GM12878 (cell line): ENCODE results near the gene SLC22A4. TPM values are rescaled to one million over a fixed set of nuclear protein-coding genes. Genes with fewer than 3 reads are reported as not detected.

ENCODE experiments used
- ATAC-seq: fragments of 200-7000 bp; cut with Tn5 transposase; 3 replicates; pipeline ENCODE4 v1.9.1; 2020; ENCODE audit warnings: mild to moderate bottlenecking, moderate library complexity
- BruUV-seq: library from RNA; stranded (reverse); fragments of 400-500 nt; replicated peaks from 2 replicates; lab custom pipeline; 2021; lab: Mats Ljungman, UMichigan
- CTCF ChIA-PET: fragments of 300-600 bp; sonication (Branson Sonifier 250); formaldehyde crosslinking; extraction: SDS; loops from one replicate; lab custom pipeline; 2021; ENCODE audit warnings: inconsistent platforms; lab: Yijun Ruan, JAX
- POLR2A ChIA-PET: fragments of 350-600 bp; formaldehyde crosslinking; extraction: SDS; loops from one replicate; lab custom pipeline; 2021; ENCODE audit warnings: inconsistent platforms; lab: Charles Lee
- RAD21 ChIA-PET: fragments of 300-600 bp; sonication (Branson Sonifier 250); formaldehyde crosslinking; loops from one replicate; lab custom pipeline; 2023; ENCODE audit warnings: antibody characterized with exemption; ENCODE audit not compliant: unreplicated experiment; lab: Charles Lee
- SMC1A ChIA-PET: fragments of 300-600 bp; sonication (Branson Sonifier 250); formaldehyde crosslinking; loops from one replicate; lab custom pipeline; 2023; ENCODE audit not compliant: unreplicated experiment, uncharacterized antibody; lab: Charles Lee
- DNase-seq: peaks from one replicate; pipeline ENCODE4 v3.0.0-alpha.2; 2011; ENCODE audit warnings: low read depth, low spot score
- FAIRE-seq: peaks from 3 replicates; lab custom pipeline; 2011; peaks lifted over from hg19 to GRCh38; lab: Jason Lieb, UNC
- H2AFZ ChIP-seq: 2 replicates; pipeline ENCODE4 v1.6.0; 2011; ENCODE audit warnings: low read depth, low read length, control low read depth; ENCODE audit not compliant: control insufficient read depth
- H3K27ac ChIP-seq: 2 replicates; pipeline ENCODE4 v1.5.1; 2011; ENCODE audit warnings: control low read depth; ENCODE audit not compliant: control insufficient read depth, insufficient read depth
- H3K27me3 ChIP-seq, 2 experiments: replicated peaks in 1 of 2; 2 replicates each; pipeline versions ENCODE4 v1.6.0 to v1.6.1; 2011; ENCODE audit warnings: low read length in 1 of 2; ENCODE audit not compliant: control insufficient read depth in 2 of 2, insufficient read depth in 2 of 2
- H3K36me3 ChIP-seq, 2 experiments: 2 replicates each; pipeline ENCODE4 v1.5.1; 2011; ENCODE audit warnings: low read length in 1 of 2; ENCODE audit not compliant: control insufficient read depth in 2 of 2, insufficient read depth in 2 of 2
- H3K4me1 ChIP-seq: 2 replicates; pipeline ENCODE4 v1.6.1; 2011; ENCODE audit warnings: mild to moderate bottlenecking, low read length, moderate library complexity, mixed read lengths; ENCODE audit not compliant: control insufficient read depth, insufficient read depth
- H3K4me2 ChIP-seq: 2 replicates; pipeline ENCODE4 v1.6.0; 2011; ENCODE audit warnings: control low read depth; ENCODE audit not compliant: control insufficient read depth, insufficient read depth
- H3K4me3 ChIP-seq: fragments of 200-600 bp; sonication (generic); 2 replicates; pipeline ENCODE4 v1.5.1; 2016
- H3K79me2 ChIP-seq: 2 replicates; pipeline ENCODE4 v1.6.0; 2011; ENCODE audit warnings: low read length; ENCODE audit not compliant: control insufficient read depth, insufficient read depth
- H3K9ac ChIP-seq: 2 replicates; pipeline ENCODE4 v1.8.0; 2011; ENCODE audit warnings: low read length, control low read depth, mixed read lengths; ENCODE audit not compliant: control insufficient read depth, insufficient read depth
- H3K9me3 ChIP-seq: replicated peaks from 3 replicates; pipeline ENCODE4 v1.5.1; 2011; ENCODE audit warnings: mild to moderate bottlenecking, low read length; ENCODE audit not compliant: control insufficient read depth, insufficient read depth
- H4K20me1 ChIP-seq: 2 replicates; pipeline ENCODE4 v1.6.0; 2011; ENCODE audit not compliant: control insufficient read depth, insufficient read depth
- BCL3 ChIP-seq: IDR thresholded peaks from 2 replicates; pipeline ENCODE4 v1.6.1; 2011; ENCODE audit warnings: borderline replicate concordance, low read depth, mild to moderate bottlenecking, moderate library complexity, low read length; ENCODE audit not compliant: insufficient read depth, poor library complexity, severe bottlenecking
- IRF4 ChIP-seq: IDR thresholded peaks from 2 replicates; pipeline ENCODE4 v1.6.1; 2011; ENCODE audit warnings: low read depth, low read length
- MTA2 ChIP-seq: fragments of 450-650 bp; IDR thresholded peaks from 2 replicates; pipeline ENCODE4 v1.6.1; 2016; ENCODE audit warnings: low read depth, mild to moderate bottlenecking, moderate library complexity
- MXI1 ChIP-seq: fragments of 150-350 bp; IDR thresholded peaks from 2 replicates; pipeline ENCODE4 v1.6.1; 2011; ENCODE audit warnings: low read depth, mild to moderate bottlenecking, inconsistent platforms, low read length, improper control_type of control experiment
- NKRF ChIP-seq: fragments of 450-650 bp; conservative IDR thresholded peaks from 2 replicates; pipeline ENCODE4 v1.6.1; 2017; ENCODE audit warnings: mild to moderate bottlenecking, moderate library complexity
- POLR2AphosphoS2 ChIP-seq: IDR thresholded peaks from 2 replicates; pipeline ENCODE4 v1.6.1; 2011; ENCODE audit warnings: low read depth, mild to moderate bottlenecking, low read length, improper control_type of control experiment, moderate library complexity
- POLR2AphosphoS5 ChIP-seq: IDR thresholded peaks from 2 replicates; pipeline ENCODE4 v1.6.1; 2011; ENCODE audit warnings: mild to moderate bottlenecking, low read length, inconsistent platforms
- SMARCA5 ChIP-seq: fragments of 450-650 bp; IDR thresholded peaks from 2 replicates; pipeline ENCODE4 v1.6.1; 2017; ENCODE audit warnings: mild to moderate bottlenecking
- USF2 ChIP-seq: IDR thresholded peaks from 2 replicates; pipeline ENCODE4 v1.6.1; 2011; ENCODE audit warnings: low read depth, low read length, improper control_type of control experiment, borderline replicate concordance
- WGBS: methylation state at CpG from one replicate; pipeline ENCODE4 v1.1.6; 2016; ENCODE audit warnings: low lambda C conversion rate; ENCODE audit not compliant: insufficient replicate concordance, insufficient coverage; ENCODE audit errors: missing lambda C conversion rate; 5-methylcytosine and 5-hydroxymethylcytosine counted together
- in situ Hi-C: fragments of 300-500 bp; cut with MboI; formaldehyde crosslinking; loops from 9 replicates; pipeline ENCODE4 v1.14.3; 2018; ENCODE audit warnings: mixed read lengths
- intact Hi-C: fragments of 100-400 bp; cut with micrococcal nuclease; formaldehyde crosslinking; loops from one replicate; pipeline ENCODE4 v1.14.2; 2022; ENCODE audit not compliant: unreplicated experiment
- polyA plus RNA-seq, 11 experiments: library from polyadenylated mRNA; depleted of rRNA in 4 of 11; unstranded in 6 of 11; stranded (reverse) in 5 of 11; fragments of >200 nt; fragmentation: Nextera tagmentation in 4 of 11; fragmentation: Illumina TruSeq in 1 of 11; extraction: Ambion mirVana in 4 of 11; extraction: Trizol in 1 of 11; gene quantifications; 1 replicate in 1 of 11; 2 replicates in 10 of 11; pipeline versions ENCODE4 v1.2.1 to v1.2.3, GENCODE V29; 2011 to 2016; ENCODE audit warnings: inconsistent platforms in 2 of 11, missing spikeins in 2 of 11, low read depth in 1 of 11
- total RNA-seq, 4 experiments: library from RNA; depleted of rRNA in 3 of 4; stranded (reverse); fragments of >200 nt in 3 of 4; fragmentation: Illumina TruSeq in 1 of 4; extraction: Trizol in 1 of 4; gene quantifications; 2 replicates each; pipeline versions ENCODE4 v1.2.1 to v1.2.3, GENCODE V29; 2013 to 2021

SLC22A4 gene
- total and polyA plus RNA-seq, 10 of the 15 experiments (the other 5 are each of a cell fraction or from before 2014, with no cell fraction given): 0.04 to 0.61 (median 0.10) TPM; not detected in 2

GRCh38 chr5:132353486-132353995 lies 59.3 kb downstream of the SLC22A4 start:
- intact Hi-C loops: no loop called here
- Histone ChIP-seq H3K36me3 (no peaks in the 10 kb centered on the region), H3K27ac (no peak overlapping the region), H3K27me3 (no peaks in the 10 kb centered on the region; a peak in 1 of 4 replicates), H4K20me1 (no peaks in the 10 kb centered on the region), H3K4me3 (no peak overlapping the region), H3K4me2 (no peak overlapping the region), H3K4me1 (peaks cover 11% of the 10 kb centered on the region), H3K9ac (no peak overlapping the region), H2AFZ (no peak overlapping the region), H3K79me2 (no peaks in the 10 kb centered on the region), H3K9me3 (no peaks in the 10 kb centered on the region; the same call in 2 of the 3 replicates)
- TF ChIP-seq POLR2AphosphoS2: no peak
- 96% methylated on average over 1 of the region's 1 CpG for WGBS
- DNase-seq (no peak), ATAC-seq (no peak), FAIRE-seq (no peak)
- RAD21 ChIA-PET: interaction anchor here (1.3 kb wide), 1 partner anchor 50 kb away, joined by 3 read pairs; no protein-coding TSS in a partner anchor
- in situ Hi-C loops: no loop called here
- no TSS peak for BruUV-seq
- CTCF ChIA-PET: interaction anchor here (0.9 to 1.4 kb wide), 4 partner anchors 33 to 116 kb away, joined by 3 to 4 read pairs (median 4); no protein-coding TSS in a partner anchor
- POLR2A ChIA-PET: no interaction called here
- SMC1A ChIA-PET: interaction anchor here (1.1 to 2.7 kb wide), 3 partner anchors 14 to 27 kb away, joined by 3 to 15 read pairs (median 6); no protein-coding TSS in a partner anchor

- no TSS peak for BruUV-seq
- Histone ChIP-seq H4K20me1 (no peaks in the 10 kb centered on the region), H3K4me3 (no peak overlapping the region), H3K27ac (no peak overlapping the region), H3K36me3 (no peaks in the 10 kb centered on the region), H3K9me3 (no peaks in the 10 kb centered on the region; the same call in 2 of the 3 replicates), H3K4me2 (no peak overlapping the region), H2AFZ (no peak overlapping the region), H3K4me1 (peaks cover 12% of the 10 kb centered on the region), H3K9ac (no peak overlapping the region), H3K27me3 (no peaks in the 10 kb centered on the region), H3K79me2 (no peaks in the 10 kb centered on the region)
- DNase-seq (no peak), ATAC-seq (peak; percentile 12; the same call in 1 of the 3 replicates), FAIRE-seq (no peak)
- RAD21 ChIA-PET: interaction anchor here (0.7 to 1.3 kb wide), 3 partner anchors 15 to 20 kb away, joined by 3 read pairs; partner anchors contain the start of gene SLC22A5
- CTCF ChIA-PET: interaction anchor here (0.9 to 1.5 kb wide), 7 partner anchors 18 to 117 kb away, joined by 3 to 7 read pairs (median 3); no protein-coding TSS in a partner anchor
- POLR2A ChIA-PET: interaction anchor here (1.1 to 1.5 kb wide), 3 partner anchors 11 to 14 kb away, joined by 3 to 4 read pairs (median 3); partner anchors contain the start of gene SLC22A5
- in situ Hi-C loops: loop anchor here (5.0 kb wide), 1 partner anchor 287 kb away; no protein-coding TSS in a partner anchor
- SMC1A ChIA-PET: interaction anchor here (0.9 to 2.7 kb wide), 10 partner anchors 12 to 146 kb away, joined by 3 to 15 read pairs (median 4); partner anchors contain the start of genes SLC22A4 and SLC22A5
- WGBS: 43% methylated on average over 1 of the region's 1 CpG
- intact Hi-C loops: loop anchor here (5.0 kb wide), 1 partner anchor 292 kb away; the partner anchor contains the start of gene IL3
- TF ChIP-seq BCL3 (no peak), MXI1 (no peak), SMARCA5 (no peak), IRF4 (no peak), POLR2AphosphoS5 (no peak), MTA2 (no peak), USF2 (no peak), NKRF (no peak)
Measured at GRCh38 chr5:132354381-132355139, 60.4 kb downstream of the SLC22A4 start.
